HAP-1 (cell line): ENCODE measurements around the gene SP2.
"Not testable (repeated sequence)": the region's sequence is repeated elsewhere in the genome, so short reads cannot be mapped to it uniquely, and the experiment has no call there.

Experiments used
- DNase-seq, 2 experiments: peaks; one replicate each; pipeline ENCODE4 v3.0.0-alpha.2; 2016 to 2020; ENCODE audit warnings: low spot score in 2 of 2
- H3K27me3 ChIP-seq: fragments of 250-450 bp; sonication (Bioruptor Pico); 2 replicates; pipeline ENCODE4 v1.5.1; 2020; ENCODE audit warnings: low read depth, mild to moderate bottlenecking, moderate library complexity
- H3K36me3 ChIP-seq: fragments of 250-450 bp; sonication (Bioruptor Pico); replicated peaks from 2 replicates; pipeline ENCODE4 v1.5.1; 2020; ENCODE audit warnings: mild to moderate bottlenecking
- H3K4me1 ChIP-seq: fragments of 250-450 bp; sonication (Bioruptor Pico); 2 replicates; pipeline ENCODE4 v1.5.1; 2020; ENCODE audit warnings: mild to moderate bottlenecking
- H3K4me3 ChIP-seq: fragments of 250-450 bp; sonication (Bioruptor Pico); 2 replicates; pipeline ENCODE4 v1.5.1; 2020; ENCODE audit warnings: mild to moderate bottlenecking, moderate library complexity
- H3K9me3 ChIP-seq: fragments of 250-450 bp; sonication (Bioruptor Pico); 2 replicates; pipeline ENCODE4 v1.5.1; 2020; ENCODE audit warnings: mild to moderate bottlenecking, moderate library complexity
- in situ Hi-C: fragments of 300-500 bp; cut with MboI; formaldehyde crosslinking; loops from 3 replicates; pipeline ENCODE4 v1.14.3; 2020; ENCODE audit warnings: low sequenced_read_pairs, inconsistent platforms, mixed read lengths

SP2 gene

DNA sequence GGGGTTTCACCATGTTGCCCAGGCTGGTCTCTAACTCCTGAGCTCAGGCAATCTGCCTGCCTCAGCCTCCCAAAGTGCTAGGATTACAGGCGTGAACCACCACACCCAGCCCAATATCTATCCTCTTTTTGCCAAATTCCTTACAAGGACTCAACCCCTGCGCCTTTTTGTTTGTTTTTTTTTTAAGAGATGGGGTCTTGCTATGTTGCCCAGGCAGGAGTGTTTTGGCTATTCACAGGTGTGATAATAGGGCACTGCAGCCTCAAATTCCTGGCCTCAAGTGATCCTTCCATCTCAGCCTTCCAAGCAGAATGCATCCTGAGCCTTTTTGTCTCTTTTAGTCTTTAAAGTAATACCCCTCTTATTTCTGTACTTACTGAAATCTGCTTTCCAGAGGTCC lies 17.0 kb downstream of the SP2 start:
- no peaks in the 10 kb centered on the region for H3K27me3 ChIP-seq
- DNase-seq: no peak
- peaks cover 4% of the 10 kb centered on the region; the same call in 1 of the 2 replicates for H3K36me3 ChIP-seq
- H3K4me3 ChIP-seq: no peak overlapping the region
- in situ Hi-C loops: no loop called here
- H3K9me3 ChIP-seq: no peaks in the 10 kb centered on the region
- H3K4me1 ChIP-seq: no peaks in the 10 kb centered on the region

GRCh38 chr17:47914306-47914948 lies 18.4 kb downstream of the SP2 start:
- Histone ChIP-seq H3K27me3 (no peaks in the 10 kb centered on the region), H3K9me3 (no peaks in the 10 kb centered on the region), H3K4me3 (no peak overlapping the region), H3K4me1 (no peaks in the 10 kb centered on the region), H3K36me3 (peaks cover 4% of the 10 kb centered on the region; the same call in 1 of the 2 replicates)
- in situ Hi-C loops: no loop called here
- DNase-seq: no peak

- Histone ChIP-seq H3K27me3 (no peaks in the 10 kb centered on the region), H3K4me1 (no peaks in the 10 kb centered on the region), H3K9me3 (no peaks in the 10 kb centered on the region), H3K4me3 (no peak overlapping the region), H3K36me3 (peaks cover 4% of the 10 kb centered on the region; the same call in 1 of the 2 replicates)
- no peak for DNase-seq
- in situ Hi-C loops: no loop called here
Observed at GRCh38 chr17:47915776-47916398, 19.9 kb downstream of the SP2 start.

DNA sequence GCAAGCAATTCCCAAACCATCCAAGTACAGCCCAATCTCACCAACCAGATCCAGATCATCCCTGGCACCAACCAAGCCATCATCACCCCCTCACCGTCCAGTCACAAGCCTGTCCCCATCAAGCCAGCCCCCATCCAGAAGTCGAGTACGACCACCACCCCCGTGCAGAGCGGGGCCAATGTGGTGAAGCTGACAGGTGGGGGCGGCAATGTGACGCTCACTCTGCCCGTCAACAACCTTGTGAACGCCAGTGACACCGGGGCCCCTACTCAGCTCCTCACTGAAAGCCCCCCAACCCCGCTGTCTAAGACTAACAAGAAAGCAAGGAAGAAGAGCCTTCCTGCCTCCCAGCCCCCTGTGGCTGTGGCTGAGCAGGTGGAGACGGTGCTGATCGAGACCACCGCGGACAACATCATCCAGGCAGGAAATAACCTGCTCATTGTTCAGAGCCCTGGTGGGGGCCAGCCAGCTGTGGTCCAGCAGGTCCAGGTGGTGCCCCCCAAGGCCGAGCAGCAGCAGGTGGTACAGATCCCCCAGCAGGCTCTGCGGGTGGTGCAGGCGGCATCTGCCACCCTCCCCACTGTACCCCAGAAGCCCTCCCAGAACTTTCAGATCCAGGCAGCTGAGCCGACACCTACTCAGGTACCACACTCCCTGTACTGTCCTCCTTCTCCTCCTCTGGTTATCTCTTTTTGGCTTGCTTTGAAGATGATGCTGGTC lies 20.6 kb downstream of the SP2 start:
- Histone ChIP-seq H3K9me3 (no peaks in the 10 kb centered on the region), H3K4me3 (no peak overlapping the region), H3K4me1 (no peaks in the 10 kb centered on the region), H3K27me3 (no peaks in the 10 kb centered on the region), H3K36me3 (peaks cover 4% of the 10 kb centered on the region; the same call in 1 of the 2 replicates)
- in situ Hi-C loops: no loop called here
- no peak for DNase-seq

DNA sequence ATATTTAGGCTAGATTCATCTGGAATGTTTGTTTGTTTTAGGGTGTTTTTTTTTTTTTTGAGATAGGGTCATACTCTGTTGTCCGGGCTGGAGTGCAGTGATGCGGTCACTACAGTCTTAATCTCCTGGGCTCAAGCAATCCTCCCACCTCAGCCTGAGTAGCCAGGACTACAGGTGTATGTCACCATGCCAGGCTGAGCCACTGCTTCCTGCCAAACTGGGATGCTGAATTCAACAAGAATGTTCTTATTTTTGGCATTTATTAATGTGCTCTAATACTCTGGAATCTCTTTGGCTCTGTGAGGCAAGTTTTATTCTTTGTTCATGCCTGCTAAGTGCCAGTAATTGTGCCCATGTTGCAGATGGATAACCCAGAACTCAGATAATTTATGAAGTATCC lies 21.5 kb downstream of the SP2 start:
- no peak for DNase-seq
- H3K36me3 ChIP-seq: peaks cover 4% of the 10 kb centered on the region; the same call in 1 of the 2 replicates
- no peaks in the 10 kb centered on the region for H3K4me1 ChIP-seq
- H3K4me3 ChIP-seq: no peak overlapping the region
- no peaks in the 10 kb centered on the region for H3K27me3 ChIP-seq
- no peaks in the 10 kb centered on the region for H3K9me3 ChIP-seq
- in situ Hi-C loops: no loop called here

- H3K36me3 ChIP-seq: peaks cover 6% of the 10 kb centered on the region; the same call in 1 of the 2 replicates
- H3K4me3 ChIP-seq: no peak overlapping the region
- no peaks in the 10 kb centered on the region for H3K4me1 ChIP-seq
- in situ Hi-C loops: no loop called here
- no peaks in the 10 kb centered on the region for H3K9me3 ChIP-seq
- no peak for DNase-seq
- H3K27me3 ChIP-seq: no peaks in the 10 kb centered on the region
Observed at GRCh38 chr17:47918006-47918405, 22.0 kb downstream of the SP2 start.

GRCh38 chr17:47918991-47919390 lies 23.0 kb downstream of the SP2 start:
- Histone ChIP-seq H3K4me1 (no peaks in the 10 kb centered on the region), H3K4me3 (no peak overlapping the region), H3K9me3 (no peaks in the 10 kb centered on the region), H3K27me3 (no peaks in the 10 kb centered on the region), H3K36me3 (peaks cover 10% of the 10 kb centered on the region)
- in situ Hi-C loops: no loop called here
- DNase-seq: no peak

DNA sequence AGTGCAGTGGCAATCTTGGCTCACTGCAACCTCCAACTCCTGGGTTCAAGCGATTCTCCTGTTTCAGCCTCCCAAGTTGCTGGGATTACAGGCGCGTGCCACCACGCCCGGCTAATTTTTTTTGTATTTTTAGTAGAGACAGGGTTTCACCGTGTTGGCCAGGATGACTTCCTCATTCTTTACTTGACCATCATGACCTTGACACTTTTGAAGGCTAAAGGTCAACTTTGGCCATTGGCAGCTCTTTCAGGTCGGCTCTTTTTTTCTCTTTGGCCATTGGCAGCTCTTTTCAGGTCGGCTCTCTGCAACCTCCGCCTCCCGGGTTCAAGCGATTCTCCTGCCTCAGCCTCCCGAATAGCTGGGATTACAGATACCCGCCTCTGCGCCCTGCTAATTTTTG lies 23.9 kb downstream of the SP2 start:
- H3K4me1 ChIP-seq, H3K4me3 ChIP-seq, H3K27me3 ChIP-seq, H3K9me3 ChIP-seq, in situ Hi-C loops, DNase-seq: not testable (repeated sequence)
- H3K36me3 ChIP-seq: peaks cover 19% of the 10 kb centered on the region

DNA sequence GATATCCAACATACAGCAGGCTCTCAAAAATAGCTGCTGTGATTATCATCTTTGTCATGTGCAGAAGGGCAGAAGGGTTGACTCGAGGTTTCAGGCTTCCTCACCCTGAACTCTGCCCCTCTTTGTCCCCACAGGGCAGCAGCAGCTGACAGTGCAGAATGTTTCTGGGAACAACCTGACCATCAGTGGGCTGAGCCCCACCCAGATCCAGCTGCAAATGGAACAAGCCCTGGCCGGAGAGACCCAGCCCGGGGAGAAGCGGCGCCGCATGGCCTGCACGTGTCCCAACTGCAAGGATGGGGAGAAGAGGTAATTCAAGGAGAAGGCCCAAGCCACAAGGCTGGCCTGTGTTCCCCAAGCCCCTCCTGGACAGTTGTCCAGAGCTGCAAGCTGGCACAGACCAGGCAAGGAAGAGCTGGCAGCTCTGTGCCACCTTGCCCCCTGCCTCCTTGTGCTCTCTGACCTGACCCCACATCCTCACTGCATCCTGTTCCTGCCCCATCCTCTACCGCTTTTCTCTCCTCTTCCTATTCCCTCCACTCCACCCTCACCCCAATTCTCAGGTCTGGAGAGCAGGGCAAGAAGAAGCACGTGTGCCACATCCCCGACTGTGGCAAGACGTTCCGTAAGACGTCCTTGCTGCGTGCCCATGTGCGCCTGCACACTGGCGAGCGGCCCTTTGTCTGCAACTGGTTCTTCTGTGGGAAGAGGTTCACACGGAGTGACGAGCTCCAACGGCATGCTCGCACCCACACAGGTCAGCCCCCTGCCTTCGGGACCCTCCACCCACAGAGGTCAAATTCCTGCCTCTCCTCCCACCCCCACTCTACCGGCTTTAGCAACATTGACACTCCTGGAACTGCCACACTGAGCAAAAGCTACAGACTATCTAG lies 29.0 kb downstream of the SP2 start:
- DNase-seq: no peak

GRCh38 chr17:47925678-47925988 lies 29.6 kb downstream of the SP2 start:
- Histone ChIP-seq H3K9me3 (no peaks in the 10 kb centered on the region), H3K36me3 (peaks cover 25% of the 10 kb centered on the region), H3K4me3 (no peak overlapping the region), H3K4me1 (no peaks in the 10 kb centered on the region), H3K27me3 (no peaks in the 10 kb centered on the region)
- in situ Hi-C loops: no loop called here
- DNase-seq: no peak

More for the DNA sequence above, 29.0 kb downstream of the SP2 start:
- in situ Hi-C loops: no loop called here
- Histone ChIP-seq H3K9me3 (no peaks in the 10 kb centered on the region), H3K27me3 (no peaks in the 10 kb centered on the region), H3K4me3 (no peak overlapping the region), H3K4me1 (no peaks in the 10 kb centered on the region), H3K36me3 (peaks cover 25% of the 10 kb centered on the region)

DNA sequence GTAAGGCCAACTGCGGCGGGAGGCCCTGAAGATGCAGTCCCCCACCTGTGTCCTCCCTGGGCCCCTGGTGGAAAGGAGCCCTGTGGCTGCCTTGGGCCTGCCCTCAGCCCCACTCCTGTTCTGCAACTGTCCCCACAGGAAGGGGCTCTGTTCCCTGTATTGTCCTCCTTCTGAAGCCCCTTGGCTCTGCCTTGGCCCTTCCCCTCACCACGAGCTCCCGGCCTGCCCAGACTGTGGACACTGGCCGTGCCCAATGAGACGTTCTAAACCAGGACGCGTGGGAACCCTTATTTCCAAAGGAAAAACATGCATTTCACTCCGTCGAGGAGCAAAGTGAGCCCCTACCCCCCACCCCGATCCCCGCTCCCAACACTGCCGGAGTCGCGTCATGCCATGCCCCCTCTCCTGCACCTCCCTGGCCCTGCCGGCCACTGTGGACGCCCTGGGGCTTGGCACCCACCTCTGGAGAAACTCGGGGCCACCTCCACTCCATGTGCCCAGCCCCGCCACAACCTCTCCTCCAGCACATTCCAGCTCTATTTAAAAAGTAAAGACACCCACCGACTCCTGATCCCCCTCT lies 31.9 kb downstream of the SP2 start:
- Histone ChIP-seq H3K27me3 (no peaks in the 10 kb centered on the region), H3K4me3 (no peak overlapping the region), H3K4me1 (no peaks in the 10 kb centered on the region), H3K9me3 (no peaks in the 10 kb centered on the region), H3K36me3 (peaks cover 24% of the 10 kb centered on the region)
- in situ Hi-C loops: no loop called here
- no peak for DNase-seq

GRCh38 chr17:47928415-47928814 lies 32.4 kb downstream of the SP2 start:
- Histone ChIP-seq H3K36me3 (peaks cover 19% of the 10 kb centered on the region), H3K4me1 (no peaks in the 10 kb centered on the region), H3K27me3 (no peaks in the 10 kb centered on the region), H3K4me3 (no peak overlapping the region), H3K9me3 (no peaks in the 10 kb centered on the region)
- no peak for DNase-seq
- in situ Hi-C loops: no loop called here

- Histone ChIP-seq H3K9me3 (no peaks in the 10 kb centered on the region), H3K4me3 (no peak overlapping the region), H3K27me3 (no peaks in the 10 kb centered on the region), H3K4me1 (no peaks in the 10 kb centered on the region), H3K36me3 (peaks cover 15% of the 10 kb centered on the region)
- DNase-seq: no peak
- in situ Hi-C loops: no loop called here
Observed at GRCh38 chr17:47929218-47930000, 33.4 kb downstream of the SP2 start.
